Activated CD8-positive, alpha-beta T cell treated with anti-CD3 and anti-CD28 coated beads for 36 hours (primary cell): Measurements from ENCODE around the gene HOXB2. TPM values are rescaled to one million over a fixed set of nuclear protein-coding genes. Genes with fewer than 3 reads are reported as not detected.

Source experiments
- ATAC-seq: fragments of 200-7000 bp; cut with Tn5 transposase; one replicate; pipeline ENCODE4 v1.10.0; 2021; ENCODE audit warnings: mild to moderate bottlenecking, moderate library complexity
- CTCF ChIA-PET: fragments of 350-600 bp; sonication (Branson Sonifier 250); formaldehyde crosslinking; loops from one replicate; lab custom pipeline; 2021; ENCODE audit warnings: antibody characterized with exemption; lab: Charles Lee
- POLR2A ChIA-PET: fragments of 350-600 bp; sonication (Branson Sonifier 250); formaldehyde crosslinking; loops from one replicate; lab custom pipeline; 2021; ENCODE audit warnings: antibody characterized with exemption; lab: Charles Lee
- DNase-seq: peaks from one replicate; pipeline ENCODE4 v3.0.0-alpha.2; 2020
- H3K27ac Mint-ChIP-seq: one replicate; pipeline ENCODE4 v1.8.0; 2021; ENCODE audit warnings: mild to moderate bottlenecking, mixed read lengths
- H3K27me3 Mint-ChIP-seq: one replicate; pipeline ENCODE4 v1.8.0; 2021; ENCODE audit warnings: mixed read lengths
- H3K36me3 Mint-ChIP-seq: one replicate; pipeline ENCODE4 v1.8.0; 2021; ENCODE audit warnings: low read depth, mixed read lengths
- H3K4me1 Mint-ChIP-seq: one replicate; pipeline ENCODE4 v1.8.0; 2021; ENCODE audit warnings: low read depth, mixed read lengths
- H3K4me3 Mint-ChIP-seq: one replicate; pipeline ENCODE4 v1.8.0; 2021; ENCODE audit warnings: mild to moderate bottlenecking, moderate library complexity, mixed read lengths
- H3K9me3 Mint-ChIP-seq: one replicate; pipeline ENCODE4 v1.8.0; 2021; ENCODE audit warnings: mixed read lengths
- intact Hi-C: fragments of 100-400 bp; cut with micrococcal nuclease; formaldehyde crosslinking; loops from one replicate; pipeline ENCODE4 v1.10.0; 2022
- total RNA-seq, 2 experiments: library from RNA; stranded (reverse); gene quantifications; one replicate each; pipeline ENCODE4 v1.2.3, GENCODE V29; 2021
- TF ChIP-seq, protein P1 (sequence below): fragments of 200-600 bp; IDR thresholded peaks from one replicate; pipeline ENCODE4 v1.8.0; 2022; ENCODE audit warnings: antibody characterized with exemption, mild to moderate bottlenecking

Gene HOXB2
- total RNA-seq, 2 experiments from 2014 or later, result 12.6 to 13.0 TPM

DNA sequence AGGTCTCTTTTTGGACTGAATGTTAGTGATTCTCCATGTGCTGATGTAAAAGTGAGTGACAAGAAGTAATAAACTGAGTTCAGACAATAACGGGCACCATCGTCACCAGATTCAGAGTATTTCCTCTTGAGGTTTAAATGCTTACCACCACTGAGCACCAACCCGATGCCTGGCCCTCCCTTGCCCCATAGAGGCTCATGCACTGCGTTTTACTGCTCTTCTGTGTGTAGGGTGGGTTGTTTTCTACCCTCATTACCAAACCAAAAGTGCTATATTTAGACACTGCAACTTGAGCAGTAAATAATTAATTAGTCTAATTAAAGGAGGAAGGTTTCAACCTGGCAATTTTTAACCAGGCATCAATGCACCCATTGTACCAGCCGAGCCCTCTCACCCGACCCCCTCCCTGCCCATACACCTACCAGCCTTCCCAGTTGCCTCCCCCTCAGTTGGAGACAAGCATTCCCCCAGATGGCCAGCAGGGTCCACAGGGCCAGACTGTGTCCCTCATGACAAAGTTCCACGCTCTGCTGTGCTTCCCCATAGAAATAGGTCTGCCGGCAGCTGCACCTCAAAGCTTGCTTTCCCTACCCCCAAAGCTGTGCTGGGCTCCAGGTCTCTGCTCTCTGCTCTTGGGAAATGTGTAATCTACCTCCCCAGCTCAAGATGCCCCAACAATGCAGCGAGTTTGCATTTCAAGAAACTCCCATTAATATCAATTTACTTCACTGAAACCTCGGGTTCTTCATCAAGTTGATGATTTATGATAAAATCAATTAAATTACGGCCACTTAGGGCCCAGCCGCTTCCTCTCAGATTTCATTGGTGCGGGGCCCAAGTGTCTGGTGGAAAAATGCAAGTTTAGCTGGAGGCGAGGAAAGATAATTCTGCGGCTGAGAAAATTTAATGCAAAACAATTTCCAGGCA is 17.2 kb upstream of the HOXB2 start:
- no peak overlapping the region for H3K4me3 Mint-ChIP-seq
- no peaks in the 10 kb centered on the region for H3K36me3 Mint-ChIP-seq
- H3K27me3 Mint-ChIP-seq, result no peaks in the 10 kb centered on the region
- no peak overlapping the region for H3K27ac Mint-ChIP-seq
- TF ChIP-seq, protein P1, sequence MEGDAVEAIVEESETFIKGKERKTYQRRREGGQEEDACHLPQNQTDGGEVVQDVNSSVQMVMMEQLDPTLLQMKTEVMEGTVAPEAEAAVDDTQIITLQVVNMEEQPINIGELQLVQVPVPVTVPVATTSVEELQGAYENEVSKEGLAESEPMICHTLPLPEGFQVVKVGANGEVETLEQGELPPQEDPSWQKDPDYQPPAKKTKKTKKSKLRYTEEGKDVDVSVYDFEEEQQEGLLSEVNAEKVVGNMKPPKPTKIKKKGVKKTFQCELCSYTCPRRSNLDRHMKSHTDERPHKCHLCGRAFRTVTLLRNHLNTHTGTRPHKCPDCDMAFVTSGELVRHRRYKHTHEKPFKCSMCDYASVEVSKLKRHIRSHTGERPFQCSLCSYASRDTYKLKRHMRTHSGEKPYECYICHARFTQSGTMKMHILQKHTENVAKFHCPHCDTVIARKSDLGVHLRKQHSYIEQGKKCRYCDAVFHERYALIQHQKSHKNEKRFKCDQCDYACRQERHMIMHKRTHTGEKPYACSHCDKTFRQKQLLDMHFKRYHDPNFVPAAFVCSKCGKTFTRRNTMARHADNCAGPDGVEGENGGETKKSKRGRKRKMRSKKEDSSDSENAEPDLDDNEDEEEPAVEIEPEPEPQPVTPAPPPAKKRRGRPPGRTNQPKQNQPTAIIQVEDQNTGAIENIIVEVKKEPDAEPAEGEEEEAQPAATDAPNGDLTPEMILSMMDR, result no peak
- DNase-seq, result no peak
- POLR2A ChIA-PET, result no interaction called here
- no peak for ATAC-seq
- no peaks in the 10 kb centered on the region for H3K9me3 Mint-ChIP-seq
- CTCF ChIA-PET, result interaction anchor here (0.8 to 1.2 kb wide), 2 partner anchors 13 to 186 kb away, joined by 3 to 4 read pairs; no protein-coding TSS in a partner anchor
- H3K4me1 Mint-ChIP-seq, result peaks cover 4% of the 10 kb centered on the region
- intact Hi-C loops, result no loop called here

DNA sequence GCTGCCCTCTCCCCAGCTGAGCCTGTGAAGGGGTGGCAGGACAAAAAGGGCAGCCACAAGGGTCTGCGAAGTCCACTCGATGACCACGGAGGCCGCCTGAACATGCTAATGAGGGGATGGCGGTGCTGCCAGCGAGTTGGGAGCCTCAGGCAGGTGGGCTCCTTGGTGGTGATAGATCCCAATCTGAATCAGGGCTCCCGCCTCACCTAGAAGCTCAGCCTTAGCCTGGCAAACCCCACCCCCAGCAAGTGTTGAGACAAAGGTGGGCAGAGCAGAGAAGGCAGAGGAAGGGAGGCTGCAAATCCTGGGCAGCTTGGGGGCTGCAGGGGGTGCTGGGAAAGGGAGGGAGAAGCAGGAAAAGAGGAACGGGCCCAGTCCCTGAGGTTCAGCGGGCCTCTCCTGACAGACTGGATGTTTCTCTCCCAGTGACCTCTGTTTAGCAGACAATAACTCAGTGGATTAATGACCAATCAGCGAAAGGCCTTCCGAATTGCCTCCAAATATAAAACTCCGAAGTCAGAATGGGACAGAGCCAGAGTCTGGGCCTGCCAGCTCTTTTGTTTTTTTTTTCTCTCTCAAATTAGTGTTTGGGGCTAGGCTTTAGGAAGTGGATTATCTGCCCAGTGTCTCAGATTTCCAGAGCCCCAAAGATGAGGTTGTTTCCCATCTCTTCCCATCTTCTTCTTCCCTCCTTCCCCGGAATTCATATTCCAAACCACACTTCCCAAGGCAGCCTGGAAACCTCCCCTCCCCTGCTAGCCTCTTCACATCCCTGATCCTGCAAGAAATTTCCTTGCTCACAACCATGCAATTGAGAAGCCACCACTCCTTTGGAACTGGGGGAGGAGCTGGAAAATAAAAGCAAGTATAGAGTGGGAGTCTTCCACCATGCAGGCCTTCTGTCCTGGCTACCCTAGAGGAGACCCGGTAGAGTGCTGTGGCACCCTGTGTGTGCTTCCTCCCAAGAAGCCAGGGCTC is 15.2 kb upstream of the HOXB2 start:
- intact Hi-C loops, result no loop called here
- Mint-ChIP-seq H3K4me3 (no peak overlapping the region), H3K9me3 (no peaks in the 10 kb centered on the region), H3K27me3 (peaks cover 1% of the 10 kb centered on the region), H3K27ac (no peak overlapping the region), H3K4me1 (peaks cover 7% of the 10 kb centered on the region), H3K36me3 (no peaks in the 10 kb centered on the region)
- DNase-seq, result no peak
- no peak for ATAC-seq
- POLR2A ChIA-PET, result interaction anchor here (0.5 to 0.9 kb wide), 2 partner anchors 11 to 17 kb away, joined by 3 read pairs; no protein-coding TSS in a partner anchor
- TF ChIP-seq, protein P1, result no peak
- CTCF ChIA-PET, result no interaction called here

DNA sequence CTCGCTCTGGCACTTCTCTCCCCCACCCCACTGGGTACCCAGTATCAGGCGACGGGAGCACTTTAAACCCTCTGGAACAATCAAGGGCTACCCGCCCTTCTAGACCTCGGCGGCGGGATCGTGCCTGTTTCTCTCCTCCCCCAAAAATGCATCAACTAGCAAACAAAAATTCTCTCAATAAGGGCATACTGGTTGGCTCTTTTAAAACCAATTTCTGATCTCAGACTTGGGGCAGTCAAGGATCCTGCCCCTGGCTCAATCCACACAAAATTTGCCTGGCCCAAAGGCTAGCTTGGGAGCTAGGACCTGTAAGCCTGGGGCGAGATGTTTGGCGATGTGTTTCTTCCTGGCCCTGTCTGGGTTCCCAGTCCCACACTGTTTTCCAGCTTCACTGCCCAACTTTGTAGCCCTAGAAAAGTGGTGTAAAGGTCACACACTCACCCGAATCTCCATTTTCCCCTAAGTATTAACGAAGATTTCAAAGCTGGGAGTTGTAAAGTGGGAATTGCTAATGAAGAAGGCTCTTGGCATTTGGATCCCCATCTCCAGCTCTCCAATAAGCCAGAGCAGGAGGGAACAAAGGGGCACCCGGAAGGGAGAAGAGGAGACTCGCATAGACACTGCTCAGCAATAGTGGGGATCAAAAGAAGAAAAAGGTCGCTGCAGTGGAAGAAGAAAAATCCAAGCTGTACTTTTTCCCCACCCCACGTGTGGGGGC is 14.4 kb upstream of the HOXB2 start:
- TF ChIP-seq, protein P1, result no peak
- Mint-ChIP-seq H3K27ac (no peak overlapping the region), H3K9me3 (no peaks in the 10 kb centered on the region), H3K36me3 (no peaks in the 10 kb centered on the region), H3K27me3 (peaks cover 1% of the 10 kb centered on the region), H3K4me3 (no peak overlapping the region), H3K4me1 (peaks cover 7% of the 10 kb centered on the region)
- ChIA-PET CTCF (no interaction called here), POLR2A (interaction anchor here (0.9 kb wide), 1 partner anchor 10 kb away, joined by 3 read pairs; no protein-coding TSS in a partner anchor)
- ATAC-seq, result no peak
- intact Hi-C loops, result no loop called here
- DNase-seq, result no peak

DNA sequence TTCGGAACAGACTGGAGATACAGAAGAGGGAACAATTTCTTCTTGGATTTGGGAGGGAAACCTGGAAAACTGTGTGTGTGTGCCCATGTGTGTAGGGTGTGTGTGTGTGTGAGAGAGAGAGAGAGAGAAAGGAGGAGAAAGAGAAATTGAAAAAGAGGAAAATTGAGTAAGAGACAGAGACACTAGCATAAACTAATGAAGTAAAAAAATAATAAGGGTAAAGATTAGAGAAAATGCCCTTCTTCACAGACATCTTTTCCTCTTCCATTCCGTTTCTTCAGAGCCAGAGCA is 13.9 kb upstream of the HOXB2 start:
- Mint-ChIP-seq H3K27me3 (peaks cover 1% of the 10 kb centered on the region), H3K4me3 (no peak overlapping the region), H3K9me3 (no peaks in the 10 kb centered on the region), H3K4me1 (peaks cover 7% of the 10 kb centered on the region), H3K36me3 (no peaks in the 10 kb centered on the region), H3K27ac (no peak overlapping the region)
- ChIA-PET POLR2A (interaction anchor here (0.9 kb wide), 1 partner anchor 10 kb away, joined by 3 read pairs; no protein-coding TSS in a partner anchor), CTCF (no interaction called here)
- no peak for ATAC-seq
- intact Hi-C loops, result no loop called here
- TF ChIP-seq, protein P1, result no peak
- DNase-seq, result no peak
